Effector memory CD4-positive, alpha-beta T cell (primary cell): ENCODE measurements around the gene MAST2.

Source experiments
- DNase-seq, 3 donors: peaks; one replicate each; pipeline ENCODE4 v3.0.0-alpha.2; 2020
- H3K27ac ChIP-seq: 2 replicates; pipeline ENCODE4 v1.7.0; 2013; ENCODE audit warnings: mild to moderate bottlenecking, low read length, moderate library complexity; ENCODE audit not compliant: insufficient read depth, poor library complexity, severe bottlenecking
- H3K27me3 ChIP-seq: replicated peaks from 2 replicates; pipeline ENCODE4 v1.7.0; 2013; ENCODE audit warnings: mild to moderate bottlenecking, low read length; ENCODE audit not compliant: insufficient read depth, control insufficient read depth, poor library complexity, severe bottlenecking
- H3K36me3 ChIP-seq: 2 replicates; pipeline ENCODE4 v1.7.0; 2013; ENCODE audit warnings: mild to moderate bottlenecking, low read length, moderate library complexity; ENCODE audit not compliant: control insufficient read depth, insufficient read depth
- H3K4me1 ChIP-seq: 2 replicates; pipeline ENCODE4 v1.7.0; 2013; ENCODE audit warnings: low read length, mild to moderate bottlenecking; ENCODE audit not compliant: control insufficient read depth, insufficient read depth, poor library complexity, severe bottlenecking
- H3K4me3 ChIP-seq: 2 replicates; pipeline ENCODE4 v1.7.0; 2013; ENCODE audit warnings: low read length, low read depth, mild to moderate bottlenecking; ENCODE audit not compliant: insufficient read depth, poor library complexity, severe bottlenecking
- H3K9me3 ChIP-seq: 2 replicates; pipeline ENCODE4 v1.7.0; 2013; ENCODE audit warnings: mild to moderate bottlenecking, low read length, moderate library complexity; ENCODE audit not compliant: control insufficient read depth

Gene MAST2

GRCh38 chr1:46065405-46065804, 262.0 kb downstream of the MAST2 start:
- no peak for DNase-seq
- Histone ChIP-seq H3K36me3 (no peaks in the 10 kb centered on the region), H3K27ac (no peak overlapping the region), H3K27me3 (no peaks in the 10 kb centered on the region), H3K4me1 (peaks cover 9% of the 10 kb centered on the region), H3K9me3 (no peaks in the 10 kb centered on the region), H3K4me3 (no peak overlapping the region)

GRCh38 chr1:46067652-46068051, 264.2 kb downstream of the MAST2 start:
- DNase-seq = no peak
- H3K4me3 ChIP-seq = no peak overlapping the region
- peaks cover 4% of the 10 kb centered on the region for H3K4me1 ChIP-seq
- no peaks in the 10 kb centered on the region for H3K36me3 ChIP-seq
- no peaks in the 10 kb centered on the region for H3K9me3 ChIP-seq
- H3K27me3 ChIP-seq = no peaks in the 10 kb centered on the region
- H3K27ac ChIP-seq = no peak overlapping the region

- H3K27me3 ChIP-seq = no peaks in the 10 kb centered on the region
- H3K4me3 ChIP-seq = no peak overlapping the region
- no peak overlapping the region for H3K27ac ChIP-seq
- DNase-seq = no peak
- H3K4me1 ChIP-seq = peaks cover 4% of the 10 kb centered on the region
- no peaks in the 10 kb centered on the region for H3K36me3 ChIP-seq
- H3K9me3 ChIP-seq = no peaks in the 10 kb centered on the region
Observed at GRCh38 chr1:46068525-46068924, 265.1 kb downstream of the MAST2 start.

- Histone ChIP-seq H3K27me3 (no peaks in the 10 kb centered on the region), H3K27ac (no peak overlapping the region), H3K9me3 (no peaks in the 10 kb centered on the region), H3K4me3 (no peak overlapping the region), H3K36me3 (no peaks in the 10 kb centered on the region), H3K4me1 (no peaks in the 10 kb centered on the region)
- DNase-seq = no peak
Observed at GRCh38 chr1:46070164-46070814, 266.9 kb downstream of the MAST2 start.

- Histone ChIP-seq H3K27ac (no peak overlapping the region), H3K27me3 (no peaks in the 10 kb centered on the region), H3K4me3 (no peak overlapping the region), H3K4me1 (no peaks in the 10 kb centered on the region), H3K36me3 (no peaks in the 10 kb centered on the region), H3K9me3 (no peaks in the 10 kb centered on the region)
- DNase-seq = no peak
Observed at GRCh38 chr1:46072975-46073374, 269.6 kb downstream of the MAST2 start.

- Histone ChIP-seq H3K9me3 (no peaks in the 10 kb centered on the region), H3K27me3 (no peaks in the 10 kb centered on the region), H3K4me3 (no peak overlapping the region), H3K36me3 (no peaks in the 10 kb centered on the region), H3K27ac (no peak overlapping the region), H3K4me1 (no peaks in the 10 kb centered on the region)
- DNase-seq = no peak
Observed at GRCh38 chr1:46076343-46076742, 272.9 kb downstream of the MAST2 start.

GRCh38 chr1:46077644-46078043, 274.2 kb downstream of the MAST2 start:
- Histone ChIP-seq H3K27me3 (no peaks in the 10 kb centered on the region), H3K4me1 (no peaks in the 10 kb centered on the region), H3K27ac (no peak overlapping the region), H3K4me3 (no peak overlapping the region), H3K9me3 (no peaks in the 10 kb centered on the region), H3K36me3 (no peaks in the 10 kb centered on the region)
- DNase-seq = no peak

GRCh38 chr1:46080257-46080656, 276.8 kb downstream of the MAST2 start:
- DNase-seq = no peak
- Histone ChIP-seq H3K27me3 (no peaks in the 10 kb centered on the region), H3K9me3 (no peaks in the 10 kb centered on the region), H3K27ac (no peak overlapping the region), H3K4me3 (no peak overlapping the region), H3K4me1 (no peaks in the 10 kb centered on the region), H3K36me3 (no peaks in the 10 kb centered on the region)

- Histone ChIP-seq H3K27ac (no peak overlapping the region), H3K36me3 (no peaks in the 10 kb centered on the region), H3K27me3 (no peaks in the 10 kb centered on the region), H3K9me3 (no peaks in the 10 kb centered on the region), H3K4me1 (no peaks in the 10 kb centered on the region), H3K4me3 (no peak overlapping the region)
- no peak for DNase-seq
Observed at GRCh38 chr1:46081206-46081605, 277.8 kb downstream of the MAST2 start.

GRCh38 chr1:46081619-46082018, 278.2 kb downstream of the MAST2 start:
- no peak overlapping the region for H3K4me3 ChIP-seq
- H3K4me1 ChIP-seq = no peaks in the 10 kb centered on the region
- H3K36me3 ChIP-seq = no peaks in the 10 kb centered on the region
- H3K27ac ChIP-seq = no peak overlapping the region
- H3K9me3 ChIP-seq = no peaks in the 10 kb centered on the region
- no peak for DNase-seq
- H3K27me3 ChIP-seq = no peaks in the 10 kb centered on the region
